GM20431 (cell line): ENCODE data around the gene TP53I3.
"Not testable (repeated sequence)": the region's sequence is repeated elsewhere in the genome, so short reads cannot be mapped to it uniquely, and the experiment has no call there.

ENCODE experiments used
- in situ Hi-C: fragments of 300-500 bp; cut with MseI, MboI; formaldehyde crosslinking; loops from one replicate; pipeline ENCODE4 v1.15.0; 2020; ENCODE audit warnings: low sequenced_read_pairs; ENCODE audit not compliant: unreplicated experiment

TP53I3 gene

DNA sequence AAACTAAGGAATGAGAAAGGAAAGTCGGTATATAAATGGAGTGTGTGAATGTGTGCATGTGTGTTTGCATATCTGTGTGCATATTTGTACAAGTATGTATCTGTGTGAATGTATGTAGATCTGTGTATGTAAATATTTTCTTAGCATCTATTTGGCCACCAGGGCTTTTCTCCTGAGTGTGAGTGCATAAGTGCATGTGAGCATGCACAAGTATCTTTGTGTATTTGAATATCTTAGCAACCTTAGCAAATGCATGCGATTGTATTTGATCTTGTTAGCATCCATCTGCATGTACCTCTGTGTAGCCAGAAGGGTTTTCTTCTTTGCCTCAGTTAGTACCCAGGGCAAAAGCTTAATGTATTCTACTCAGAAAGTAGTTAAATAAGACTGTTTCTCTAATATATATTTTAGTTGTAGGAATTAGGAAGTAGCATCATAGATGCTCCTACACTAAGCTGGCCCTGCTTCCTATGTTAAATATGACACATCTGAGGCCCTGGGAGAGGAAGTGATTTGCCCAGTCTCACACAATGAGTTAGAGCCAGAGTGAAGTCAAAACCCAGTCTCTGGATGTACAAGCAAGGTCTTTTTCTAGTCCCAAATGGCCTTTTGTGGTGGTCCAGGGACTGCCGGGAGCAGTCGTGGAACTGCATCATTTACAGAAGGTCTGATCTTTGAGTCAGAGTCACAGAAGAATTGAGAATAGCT, 25.9 kb downstream of the TP53I3 start:
- in situ Hi-C loops: loop anchor here (25.0 kb wide), 1 partner anchor 246 kb away; no protein-coding TSS in a partner anchor

GRCh38 chr2:24055750-24056149, 28.9 kb downstream of the TP53I3 start:
- in situ Hi-C loops: loop anchor here (25.0 kb wide), 1 partner anchor 243 kb away; no protein-coding TSS in a partner anchor

DNA sequence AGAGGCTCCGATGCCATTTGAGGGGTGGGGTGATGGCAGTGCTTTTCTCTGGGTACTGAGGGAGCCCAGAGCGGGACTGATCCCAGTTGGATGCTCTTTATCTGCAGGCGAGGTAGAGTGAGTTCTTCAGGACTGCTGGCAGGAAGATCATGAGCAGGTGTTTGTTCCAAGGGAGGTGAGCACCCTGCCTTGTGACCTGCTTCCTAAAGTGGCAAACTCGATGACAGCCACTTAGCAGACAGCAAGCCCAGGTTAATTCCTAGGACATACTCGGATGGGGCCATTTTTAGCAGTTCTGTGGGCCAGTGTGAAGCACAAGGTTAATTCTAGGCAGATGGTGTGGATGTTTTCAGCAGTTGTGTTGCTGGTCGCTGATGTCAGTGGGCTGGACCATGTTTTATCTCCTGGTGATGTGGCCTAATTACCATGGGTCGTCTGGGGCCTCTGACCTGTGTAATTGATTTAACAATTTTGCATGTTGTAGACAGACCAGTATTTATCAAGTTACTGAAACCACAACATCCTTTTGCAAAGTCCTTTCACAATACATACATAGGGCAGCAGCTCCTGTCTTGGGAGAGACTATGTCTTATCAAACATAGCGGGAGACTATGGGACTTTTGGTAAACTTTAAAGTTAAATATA, 30.1 kb downstream of the TP53I3 start:
- in situ Hi-C loops: loop anchor here (25.0 kb wide), 1 partner anchor 242 kb away; no protein-coding TSS in a partner anchor

DNA sequence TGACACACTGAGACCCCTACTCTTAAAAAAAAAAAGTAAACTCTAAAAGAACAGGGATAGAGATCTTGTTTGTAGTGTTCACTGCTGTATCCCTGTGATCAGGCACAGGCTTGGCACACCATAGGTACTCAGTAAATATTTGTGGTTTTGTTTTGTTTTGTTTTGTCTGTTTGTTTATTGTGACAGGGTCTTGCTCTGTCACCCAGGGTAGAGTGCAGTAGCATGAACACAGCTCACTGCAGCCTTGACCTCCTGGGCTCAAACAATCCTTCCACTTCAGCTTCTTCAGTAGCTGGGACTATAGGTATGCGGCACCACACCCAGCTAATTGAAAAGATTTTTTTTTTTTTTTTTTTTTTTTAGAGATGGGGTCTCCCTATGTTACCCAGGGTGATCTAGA, 31.7 kb downstream of the TP53I3 start:
- in situ Hi-C loops: loop anchor here (25.0 kb wide), 1 partner anchor 241 kb away; no protein-coding TSS in a partner anchor

- in situ Hi-C loops: loop anchor here (25.0 kb wide), 1 partner anchor 240 kb away; no protein-coding TSS in a partner anchor
These were observed 32.8 kb downstream of the TP53I3 start for GRCh38 chr2:24051833-24052232.

GRCh38 chr2:24050041-24050979, 34.3 kb downstream of the TP53I3 start:
- in situ Hi-C loops: loop anchor here (25.0 kb wide), 1 partner anchor 238 kb away; no protein-coding TSS in a partner anchor

DNA sequence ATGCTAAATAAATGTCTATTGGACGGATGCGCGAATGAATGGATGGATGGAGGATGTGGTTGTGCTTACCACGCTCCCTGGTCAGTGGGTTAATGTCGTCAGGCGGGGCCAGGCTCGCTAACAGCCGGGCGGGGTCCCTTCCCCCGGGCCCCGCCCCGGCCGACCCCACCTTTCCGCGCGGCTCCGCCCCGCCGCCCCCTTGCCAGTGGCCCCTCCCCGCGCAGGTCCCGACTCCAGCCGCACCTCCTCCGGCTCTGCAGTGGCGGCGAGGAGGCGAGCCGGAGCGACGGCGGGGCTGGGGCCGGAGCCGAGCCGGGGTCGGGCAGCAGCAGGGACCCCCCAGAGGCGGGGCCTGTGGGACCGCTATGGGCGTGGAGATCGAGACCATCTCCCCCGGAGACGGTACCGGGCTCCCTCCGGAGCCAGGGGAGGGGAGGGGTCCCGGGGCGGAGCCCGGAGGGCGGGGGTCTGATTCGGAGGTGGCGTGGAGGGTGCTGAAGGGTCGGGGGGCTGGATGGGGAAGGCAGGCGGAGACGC, 35.1 kb downstream of the TP53I3 start, which contains the start of gene FKBP1B:
FKBP1B (plus strand) TSS at position 257 of the 537 bp plus-strand sequence; CDS start at position 366, 109 bp downstream.
- in situ Hi-C loops: loop anchor here (25.0 kb wide), 1 partner anchor 237 kb away; no protein-coding TSS in a partner anchor

DNA sequence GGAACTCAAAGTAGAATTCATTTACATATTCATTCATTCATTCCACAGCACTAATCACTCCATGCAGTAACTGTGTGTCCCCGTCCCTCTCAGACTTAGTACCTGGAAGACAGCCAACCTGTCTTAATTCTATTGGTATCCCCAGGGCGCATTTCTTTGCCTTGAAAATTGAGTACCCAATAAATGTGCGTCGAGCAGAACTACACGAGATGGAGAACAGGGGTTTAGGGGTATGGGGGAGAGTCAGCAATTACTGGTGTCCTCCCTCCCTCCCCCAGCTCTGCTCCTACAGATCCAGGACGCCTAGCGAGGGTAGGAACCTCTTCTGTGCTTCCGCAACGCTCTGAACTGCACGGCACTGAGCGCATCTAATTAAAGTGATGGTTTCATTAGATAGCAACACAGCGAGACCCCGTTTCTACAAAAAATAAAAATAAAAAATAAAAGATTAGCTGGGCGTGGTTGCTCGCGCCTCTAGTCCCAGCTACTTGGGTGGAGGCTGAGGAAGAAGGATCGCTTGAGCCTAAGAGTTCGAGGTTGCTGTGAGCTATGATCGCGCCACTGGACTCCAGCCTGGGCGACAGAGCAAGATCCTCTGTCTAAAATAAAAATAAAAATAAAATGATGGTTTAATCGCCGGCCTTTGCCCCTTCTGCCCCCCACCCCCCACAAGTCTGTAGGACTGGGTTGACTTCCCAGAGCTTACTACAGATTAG, 35.7 kb downstream of the TP53I3 start:
- in situ Hi-C loops: no loop called here

DNA sequence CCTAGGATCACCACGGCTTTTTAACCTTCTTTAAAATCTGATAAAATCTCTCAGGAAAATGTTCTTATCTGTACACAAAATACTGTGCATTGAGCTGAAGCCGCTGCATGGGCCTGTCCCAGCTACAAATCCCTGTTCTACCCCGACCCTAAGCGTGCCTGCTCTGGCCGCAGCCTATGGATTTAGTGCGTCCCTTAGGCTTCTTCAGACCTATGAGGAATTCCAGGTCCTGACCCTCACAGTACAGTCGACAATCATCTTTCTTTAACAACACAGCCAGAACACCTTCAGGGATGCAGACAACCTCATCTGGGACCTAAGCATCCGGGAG, 37.0 kb downstream of the TP53I3 start:
- in situ Hi-C loops: no loop called here

GRCh38 chr2:24046930-24047702, 37.5 kb downstream of the TP53I3 start, which contains the start of gene WDCP:
Gene WDCP, minus strand, starts transcription at chr2:24047391. Its CDS starts 7,897 bp downstream, at chr2:24039494.
- in situ Hi-C loops: no loop called here

GRCh38 chr2:24046599-24046929, 38.1 kb downstream of the TP53I3 start:
- in situ Hi-C loops: no loop called here

DNA sequence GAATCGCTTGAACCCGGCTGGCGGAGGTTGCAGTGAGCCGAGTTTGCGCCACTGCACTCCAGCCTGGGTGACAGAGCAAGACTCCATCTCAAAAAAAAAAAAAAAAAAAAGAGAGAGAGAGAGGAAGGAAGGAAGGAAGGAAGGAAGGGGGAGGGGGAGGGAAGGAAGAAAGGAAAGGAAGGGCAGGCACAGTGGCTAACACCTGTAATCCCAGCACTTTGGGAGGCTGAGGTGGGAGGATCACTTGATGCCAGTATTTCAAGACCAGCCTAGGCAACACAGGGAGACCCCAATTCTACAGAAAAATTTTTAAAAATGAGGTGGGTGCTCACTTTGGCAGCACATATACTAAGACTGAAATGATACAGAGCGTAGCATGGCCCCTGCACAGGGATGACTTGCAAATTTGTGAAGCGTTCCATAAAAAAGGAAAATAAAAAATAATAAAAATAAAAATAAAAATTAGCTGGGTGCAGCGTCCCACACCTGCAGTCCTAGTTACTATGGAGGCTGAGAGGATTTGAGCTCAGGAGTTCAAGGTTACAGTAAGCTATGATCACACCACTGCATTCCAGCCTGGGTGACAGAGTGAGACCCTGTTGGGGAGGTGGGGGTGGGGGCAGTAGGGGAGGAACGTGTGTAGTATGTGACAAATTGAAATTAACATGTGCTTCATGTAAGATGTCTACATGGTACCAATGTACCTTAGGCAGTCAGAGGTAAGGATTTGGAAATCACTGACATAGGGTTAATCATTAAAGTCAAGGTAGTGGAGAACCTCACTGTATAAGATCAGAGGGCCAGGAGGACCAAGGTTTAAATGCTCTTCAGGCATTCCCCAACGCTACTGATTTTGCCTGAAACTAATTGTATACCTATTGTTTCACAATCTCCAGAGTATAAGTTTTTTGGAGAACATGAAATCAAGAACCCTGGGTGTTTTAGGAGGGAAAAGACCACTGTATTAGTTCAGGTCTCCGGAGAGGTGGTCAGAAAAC, 38.8 kb downstream of the TP53I3 start:
- in situ Hi-C loops: no loop called here

DNA sequence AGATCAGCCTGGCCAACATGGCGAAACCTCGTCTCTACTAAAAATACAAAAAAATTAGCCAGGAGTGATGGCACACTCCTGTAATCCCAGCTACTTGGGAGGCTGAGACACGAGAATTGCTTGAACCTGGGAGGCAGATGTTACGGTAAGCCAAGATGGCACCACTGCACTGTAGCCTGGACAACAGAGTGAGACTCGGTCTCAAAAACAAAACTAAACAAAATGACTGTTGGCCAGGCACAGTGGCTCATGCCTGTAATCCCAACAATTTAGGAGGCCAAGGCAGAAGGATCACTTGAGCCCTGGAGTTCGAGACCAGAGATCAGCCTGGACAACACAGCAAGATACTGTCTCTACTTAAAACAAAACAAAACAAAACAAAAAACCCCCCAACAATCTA, 41.5 kb downstream of the TP53I3 start:
- in situ Hi-C loops: not testable (repeated sequence)

GRCh38 chr2:24040511-24040910, 44.1 kb downstream of the TP53I3 start:
- in situ Hi-C loops: no loop called here

- in situ Hi-C loops: no loop called here
These were observed 45.7 kb downstream of the TP53I3 start for GRCh38 chr2:24038786-24039499.
